ENCODE data around the gene ARHGAP9.
"Not testable (repeated sequence)": the region's sequence is repeated elsewhere in the genome, so short reads cannot be mapped to it uniquely, and the experiment has no call there.

Gene ARHGAP9

GRCh38 chr12:57517187-57517586 lies 37.5 kb upstream of the ARHGAP9 start:
- DNase-seq = no peak

DNA sequence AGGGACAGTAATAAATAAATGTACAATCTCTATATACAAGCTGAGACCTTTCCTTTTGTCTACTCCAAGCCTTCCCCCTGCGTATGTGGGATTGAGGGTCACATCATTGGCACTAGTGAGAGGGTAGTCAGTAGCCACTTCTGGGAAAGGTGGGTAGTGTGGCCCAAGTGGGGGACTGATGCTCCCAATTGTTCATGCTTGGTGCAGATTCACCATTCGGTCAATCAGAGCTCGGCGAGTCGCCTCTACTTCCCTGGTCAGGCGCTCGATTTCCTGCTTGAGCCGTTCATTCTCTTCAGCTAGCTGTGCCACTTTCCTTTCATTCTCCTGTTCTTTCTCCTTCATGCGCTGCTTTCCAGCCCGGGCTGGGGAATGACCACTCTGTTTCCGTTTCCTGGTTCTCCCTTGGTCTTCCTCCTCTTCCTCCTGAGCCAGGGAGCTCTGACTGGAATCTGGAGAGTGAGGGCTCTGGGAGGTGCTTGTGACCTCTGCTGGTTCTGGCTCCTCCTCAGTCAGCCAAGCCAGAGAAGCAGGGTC lies 37.0 kb upstream of the ARHGAP9 start:
- DNase-seq = no peak

- DNase-seq = no peak
Observed at GRCh38 chr12:57515934-57516541, 36.4 kb upstream of the ARHGAP9 start.

DNA sequence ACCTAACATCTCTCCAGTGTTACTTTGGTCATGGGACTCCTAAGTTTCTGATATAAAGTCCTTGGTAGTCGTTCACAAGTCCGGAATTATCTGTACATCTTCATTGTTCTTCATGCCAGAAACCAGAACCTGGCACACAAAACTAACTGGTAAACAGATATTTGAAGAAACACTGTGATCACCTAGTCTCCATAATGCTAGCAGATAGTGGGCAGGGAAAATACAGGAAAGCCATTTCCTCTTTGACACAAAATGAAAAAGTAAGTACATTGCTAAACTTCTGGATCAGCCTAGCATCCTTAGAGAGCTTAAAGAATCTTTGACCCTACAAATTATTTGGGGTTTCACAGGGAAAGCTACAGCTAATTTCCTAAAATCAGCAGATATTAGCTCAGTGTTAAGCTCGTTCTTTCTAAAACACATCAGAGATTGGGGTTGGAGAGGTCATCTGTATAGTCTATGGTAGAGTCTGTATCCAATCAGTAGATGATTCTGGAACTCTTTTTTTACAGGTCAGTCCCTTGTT lies 35.8 kb upstream of the ARHGAP9 start:
- no peak for DNase-seq

GRCh38 chr12:57514720-57515407 lies 35.2 kb upstream of the ARHGAP9 start:
- DNase-seq = no peak

DNA sequence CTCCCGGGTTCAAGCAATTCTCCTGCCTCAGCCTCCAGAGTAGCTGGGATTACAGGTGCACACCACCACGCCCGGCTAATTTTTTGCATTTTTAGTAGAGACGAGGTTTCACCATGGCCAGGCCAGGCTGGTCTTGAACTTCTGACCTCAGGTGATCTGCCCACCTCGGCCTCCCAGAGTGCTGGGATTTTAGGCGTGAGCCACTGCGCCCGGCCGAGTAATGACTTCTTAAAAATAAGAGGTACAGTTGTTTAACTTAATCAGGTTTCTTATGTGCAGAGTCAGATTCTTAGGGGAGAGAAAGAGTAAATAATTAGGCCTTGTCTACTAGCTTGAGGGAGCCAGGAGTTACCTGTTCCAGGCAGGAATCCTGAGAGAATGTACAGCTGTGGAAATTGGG lies 34.6 kb upstream of the ARHGAP9 start:
- DNase-seq = not testable (repeated sequence)

DNA sequence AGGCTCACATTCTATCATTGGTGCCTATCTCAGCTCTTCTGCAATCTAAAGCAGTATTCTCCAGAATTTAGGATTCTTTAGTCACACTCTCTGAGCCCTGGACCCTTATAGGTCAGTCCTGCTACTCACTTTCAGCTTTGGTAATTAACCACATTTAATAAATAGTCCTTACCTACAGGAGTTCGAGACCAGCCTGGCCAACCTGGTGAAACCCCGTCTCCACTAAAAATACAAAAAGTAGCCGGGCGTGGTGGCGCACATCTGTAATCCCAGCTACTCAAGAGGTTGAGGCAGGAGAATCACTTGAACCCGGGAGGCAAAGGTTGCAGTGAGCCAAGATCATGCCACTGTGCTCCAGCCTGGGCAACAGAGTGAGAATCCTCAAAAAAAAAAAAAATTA lies 34.0 kb upstream of the ARHGAP9 start:
- DNase-seq = not testable (repeated sequence)

DNA sequence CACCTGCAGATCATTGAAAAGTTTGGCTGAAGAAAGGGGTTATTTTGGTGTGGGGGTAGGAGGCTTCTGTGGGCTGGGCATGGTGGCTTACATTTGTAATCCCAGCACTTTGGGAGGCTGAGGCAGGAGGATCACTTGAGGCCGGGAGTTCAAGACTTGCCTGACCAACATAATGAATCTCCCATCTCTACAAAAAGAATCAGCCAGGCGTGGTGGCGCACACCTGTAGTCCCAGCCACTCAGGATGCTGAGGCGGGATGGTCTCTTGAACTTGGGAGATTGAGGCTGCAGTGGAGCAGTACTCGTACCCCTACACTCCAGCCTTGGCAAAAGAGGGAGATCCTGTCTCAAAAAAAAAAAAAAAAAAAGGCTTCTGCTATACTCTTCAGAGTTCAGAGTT lies 33.6 kb upstream of the ARHGAP9 start:
- DNase-seq = no peak

DNA sequence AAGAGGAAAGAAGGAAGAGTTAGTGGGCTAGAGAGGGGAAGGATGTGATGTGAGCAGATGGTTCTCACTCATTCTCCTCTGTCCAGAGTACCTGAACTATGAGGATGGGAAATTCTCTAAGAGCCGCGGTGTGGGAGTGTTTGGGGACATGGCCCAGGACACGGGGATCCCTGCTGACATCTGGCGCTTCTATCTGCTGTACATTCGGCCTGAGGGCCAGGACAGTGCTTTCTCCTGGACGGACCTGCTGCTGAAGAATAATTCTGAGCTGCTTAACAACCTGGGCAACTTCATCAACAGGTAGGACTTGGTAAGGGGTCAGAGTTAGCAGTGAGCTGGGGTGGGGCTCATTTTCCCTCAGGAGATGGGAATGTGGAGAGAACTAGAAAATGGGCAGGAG lies 33.0 kb upstream of the ARHGAP9 start:
- DNase-seq = no peak

DNA sequence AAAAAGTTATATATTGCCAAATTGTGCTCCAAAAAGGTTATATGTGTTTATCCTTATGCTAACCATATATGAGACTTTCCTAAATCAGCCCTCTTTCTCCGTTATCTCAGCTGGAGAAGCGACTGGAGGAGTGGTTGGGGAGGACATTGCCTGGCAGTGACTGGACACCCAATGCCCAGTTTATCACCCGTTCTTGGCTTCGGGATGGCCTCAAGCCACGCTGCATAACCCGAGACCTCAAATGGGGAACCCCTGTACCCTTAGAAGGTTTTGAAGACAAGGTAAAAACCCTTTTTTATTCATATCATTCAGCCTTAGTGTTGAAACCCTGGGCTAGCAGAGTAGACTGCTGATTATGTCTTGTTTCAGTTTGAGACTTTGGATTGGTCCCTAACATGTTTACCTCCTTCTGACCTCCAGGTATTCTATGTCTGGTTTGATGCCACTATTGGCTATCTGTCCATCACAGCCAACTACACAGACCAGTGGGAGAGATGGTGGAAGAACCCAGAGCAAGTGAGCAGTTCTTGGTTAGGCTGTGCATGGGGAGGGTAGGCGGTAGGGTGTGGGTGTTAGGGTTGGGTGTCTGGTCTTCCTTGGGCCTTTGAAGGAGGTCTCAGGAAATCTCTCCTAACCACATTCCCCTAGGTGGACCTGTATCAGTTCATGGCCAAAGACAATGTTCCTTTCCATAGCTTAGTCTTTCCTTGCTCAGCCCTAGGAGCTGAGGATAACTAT lies 32.1 kb upstream of the ARHGAP9 start:
- no peak for DNase-seq

DNA sequence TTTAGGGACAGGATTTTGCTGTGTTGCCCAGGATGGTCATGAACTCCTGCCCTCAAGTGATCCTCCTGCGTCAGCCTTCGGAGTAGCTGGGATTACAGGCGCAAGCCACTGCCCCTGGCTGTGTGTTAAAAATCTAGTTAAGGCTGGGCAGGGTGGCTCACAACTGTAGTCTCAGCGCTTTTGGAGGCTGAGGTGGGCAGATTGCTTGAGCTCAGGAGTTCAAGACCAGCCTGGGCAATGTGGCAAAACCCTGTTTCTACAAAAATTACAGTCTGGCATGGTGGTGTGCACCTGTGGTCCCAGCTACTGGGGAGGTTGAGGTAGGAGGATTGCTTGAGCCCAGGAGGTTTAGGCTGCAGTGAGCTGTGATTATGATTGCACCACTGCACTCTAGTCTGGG lies 31.5 kb upstream of the ARHGAP9 start:
- no peak for DNase-seq

- DNase-seq = not testable (repeated sequence)
Observed at GRCh38 chr12:57507796-57508195, 28.1 kb upstream of the ARHGAP9 start.

DNA sequence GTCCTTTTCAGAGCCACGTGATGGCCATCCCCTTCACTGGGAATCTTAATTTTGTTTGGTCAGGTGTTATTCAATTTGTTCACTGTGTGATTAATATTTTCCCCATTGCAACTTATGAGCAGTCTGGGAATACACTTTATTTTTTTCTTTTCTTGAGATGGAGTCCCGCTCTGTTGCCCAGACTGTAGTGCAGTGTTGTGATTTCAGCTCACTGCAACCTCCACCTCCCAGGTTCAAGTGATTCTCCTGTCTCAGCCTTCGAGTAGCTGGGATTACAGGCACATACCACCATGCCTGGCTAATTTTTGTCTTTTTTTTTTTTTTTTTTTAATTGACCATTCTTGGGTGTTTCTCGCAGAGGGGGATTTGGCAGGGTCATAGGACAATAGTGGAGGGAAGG lies 26.9 kb upstream of the ARHGAP9 start:
- not testable (repeated sequence) for DNase-seq

GRCh38 chr12:57502311-57502969 lies 22.8 kb upstream of the ARHGAP9 start:
- DNase-seq = not testable (repeated sequence)

- no peak for DNase-seq
Observed at GRCh38 chr12:57500213-57500612, 20.5 kb upstream of the ARHGAP9 start.

DNA sequence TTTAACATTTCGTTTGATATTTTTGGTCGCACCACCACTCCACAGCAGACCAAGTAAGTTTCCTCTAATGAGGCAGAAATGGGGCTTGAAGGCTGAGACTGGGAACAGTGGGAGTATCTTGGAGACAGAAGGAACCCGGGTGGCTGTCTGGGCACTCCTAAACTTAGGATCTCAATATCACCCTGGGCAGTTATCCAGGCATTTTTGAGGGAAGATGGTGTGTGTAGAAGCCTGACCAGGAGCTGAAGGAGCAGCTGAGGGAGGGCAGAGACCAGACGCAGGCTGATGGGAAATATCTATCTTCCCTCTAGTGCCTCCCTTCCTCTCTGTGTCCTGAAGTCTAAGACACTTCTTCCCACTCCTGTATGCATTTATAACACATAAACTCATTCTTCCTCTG lies 18.9 kb upstream of the ARHGAP9 start:
- no peak for DNase-seq

DNA sequence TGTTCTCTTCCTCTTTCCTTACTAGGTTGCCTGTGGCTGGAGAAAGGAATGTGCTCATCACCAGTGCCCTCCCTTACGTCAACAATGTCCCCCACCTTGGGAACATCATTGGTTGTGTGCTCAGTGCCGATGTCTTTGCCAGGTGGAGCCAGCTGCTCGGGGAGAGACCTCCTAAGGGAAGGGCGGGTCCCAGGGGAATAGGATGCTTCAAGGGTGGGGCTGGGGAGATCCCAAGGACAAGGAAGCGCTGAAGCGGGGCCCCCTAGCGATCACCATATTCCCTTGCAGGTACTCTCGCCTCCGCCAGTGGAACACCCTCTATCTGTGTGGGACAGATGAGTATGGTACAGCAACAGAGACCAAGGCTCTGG lies 18.5 kb upstream of the ARHGAP9 start:
- no peak for DNase-seq

DNA sequence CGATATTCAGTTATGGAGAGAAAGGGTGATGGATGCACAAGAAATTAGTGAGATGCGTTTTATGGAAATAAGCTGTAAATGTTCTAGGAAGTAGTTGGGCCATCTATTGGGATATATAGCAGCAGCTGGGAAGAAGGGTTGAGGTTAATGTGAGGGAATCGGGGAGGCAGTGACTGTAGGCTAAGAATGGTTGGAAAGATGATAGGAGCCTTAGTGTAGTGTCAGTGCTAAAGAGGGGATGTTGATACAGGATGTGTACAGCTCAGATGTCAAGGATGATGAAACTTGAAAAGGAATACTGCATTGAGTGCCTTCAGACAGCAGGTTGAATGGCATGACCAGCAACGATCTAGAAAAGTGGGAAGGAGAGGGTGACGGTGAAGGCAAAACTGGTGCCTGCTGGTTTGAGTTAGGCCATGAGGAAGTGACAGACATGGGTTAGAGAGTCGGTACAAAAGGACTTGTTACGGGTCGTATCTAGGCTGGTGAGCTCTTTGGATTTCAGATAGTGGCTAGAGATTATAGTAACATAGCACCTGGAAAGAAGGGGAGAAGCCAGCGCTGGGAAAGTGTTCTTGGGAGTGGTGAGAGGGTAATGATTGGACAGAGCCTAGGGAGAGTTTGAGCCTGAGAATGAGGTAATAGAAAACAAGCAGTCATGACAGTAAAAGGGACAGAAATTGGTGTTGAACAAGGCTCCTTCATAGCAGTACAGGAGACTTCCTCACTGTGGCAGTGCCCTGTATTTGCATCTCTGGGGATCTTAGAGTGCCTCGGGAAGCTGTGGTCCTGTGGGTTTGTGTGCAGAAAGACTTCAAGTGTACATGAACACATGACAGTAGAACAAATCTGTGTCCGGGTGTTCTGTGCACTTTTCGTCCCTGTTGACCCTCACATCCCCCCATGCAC lies 17.8 kb upstream of the ARHGAP9 start:
- no peak for DNase-seq

DNA sequence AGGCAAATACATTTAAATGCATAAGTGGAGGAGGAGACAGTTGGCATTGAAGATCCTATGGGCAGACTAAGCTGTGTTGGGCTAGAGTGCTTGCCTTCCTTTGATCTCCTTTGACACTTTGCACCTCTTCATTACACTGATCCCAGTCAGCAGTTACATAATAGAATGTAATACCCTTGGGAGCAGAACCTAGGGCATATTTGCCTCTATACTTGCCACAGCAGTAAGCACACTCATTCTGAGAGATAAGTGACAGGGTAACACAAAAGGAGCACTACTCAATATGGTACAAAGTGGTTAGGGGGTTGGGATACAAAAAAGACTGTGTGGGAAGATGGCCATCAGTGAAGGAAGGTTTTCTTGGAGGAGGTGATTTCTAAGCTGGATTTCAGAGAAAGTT lies 17.2 kb upstream of the ARHGAP9 start:
- no peak for DNase-seq

- DNase-seq = not testable (repeated sequence)
Observed at GRCh38 chr12:57495051-57495701, 15.5 kb upstream of the ARHGAP9 start.

Measured in activated CD4-positive, alpha-beta T cell treated with anti-CD3 and anti-CD28 coated beads, Interleukin-2, amount 50 U/mL, for 1 hour (primary cell).